Glomerular endothelial cell (primary cell): ENCODE results near the gene NECAB2. TPM values are rescaled to one million over a fixed set of nuclear protein-coding genes. Genes with fewer than 3 reads are reported as not detected.

Source experiments
- DNase-seq: peaks from one replicate; pipeline ENCODE4 v3.0.0-alpha.2; 2011; ENCODE audit warnings: low read depth, low spot score; ENCODE audit errors: extremely low read depth
- total RNA-seq: library from RNA; depleted of rRNA; stranded (reverse); fragments of >200 nt; gene quantifications from 2 replicates; pipeline ENCODE4 v1.2.3, GENCODE V29; 2015

Gene NECAB2
- total RNA-seq, 1 donor from 2014 or later: not detected

GRCh38 chr16:83965444-83966152 is 2.4 kb upstream of the NECAB2 start:
- no peak for DNase-seq

DNA sequence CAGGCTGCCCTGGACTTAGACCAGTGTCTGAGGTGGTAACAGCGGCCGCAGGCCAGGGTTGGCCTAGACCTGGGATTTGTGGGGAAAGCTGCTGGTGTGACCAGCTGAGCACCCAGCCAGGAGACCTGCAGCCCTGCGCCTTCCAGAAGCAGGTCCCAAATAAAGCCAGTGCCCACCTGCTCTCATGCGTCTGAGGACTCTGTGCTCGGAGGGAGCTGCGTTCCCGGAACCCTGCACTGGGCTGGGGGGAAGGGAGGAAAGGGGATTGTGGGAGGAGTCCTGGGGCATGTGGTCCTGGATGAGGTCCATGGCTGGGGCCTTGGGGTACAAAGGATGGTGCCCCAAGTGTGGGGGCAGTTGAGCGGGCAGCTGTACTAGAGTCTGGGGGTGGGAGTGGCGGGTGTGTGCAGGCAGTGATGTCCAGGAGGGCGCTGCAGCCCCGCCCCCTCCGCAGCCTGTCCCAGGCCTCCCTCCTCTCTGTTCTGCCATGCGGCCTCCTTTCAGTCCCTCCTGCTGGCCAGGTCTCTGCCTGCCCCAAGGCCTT is 1.8 kb upstream of the NECAB2 start:
- no peak for DNase-seq

DNA sequence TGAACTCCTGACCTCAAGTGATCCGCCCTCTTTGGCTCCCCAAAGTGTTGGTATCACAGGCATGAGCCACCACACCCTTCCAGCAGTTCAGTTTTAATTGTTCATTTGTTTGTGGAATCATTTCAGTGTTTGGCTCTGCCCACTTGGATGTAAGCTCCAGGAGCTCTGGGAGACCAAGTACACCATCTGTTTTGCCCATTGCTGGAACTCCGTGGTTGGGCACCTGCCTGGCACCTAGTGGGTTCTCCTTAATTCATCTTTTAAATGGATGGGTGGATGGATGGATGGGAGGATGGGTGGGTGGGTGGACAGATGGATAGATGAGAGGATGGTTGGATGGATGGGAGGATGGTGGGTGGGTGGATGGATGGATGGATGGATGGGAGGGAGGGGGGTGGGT is 953 bp upstream of the NECAB2 start:
- no peak for DNase-seq

DNA sequence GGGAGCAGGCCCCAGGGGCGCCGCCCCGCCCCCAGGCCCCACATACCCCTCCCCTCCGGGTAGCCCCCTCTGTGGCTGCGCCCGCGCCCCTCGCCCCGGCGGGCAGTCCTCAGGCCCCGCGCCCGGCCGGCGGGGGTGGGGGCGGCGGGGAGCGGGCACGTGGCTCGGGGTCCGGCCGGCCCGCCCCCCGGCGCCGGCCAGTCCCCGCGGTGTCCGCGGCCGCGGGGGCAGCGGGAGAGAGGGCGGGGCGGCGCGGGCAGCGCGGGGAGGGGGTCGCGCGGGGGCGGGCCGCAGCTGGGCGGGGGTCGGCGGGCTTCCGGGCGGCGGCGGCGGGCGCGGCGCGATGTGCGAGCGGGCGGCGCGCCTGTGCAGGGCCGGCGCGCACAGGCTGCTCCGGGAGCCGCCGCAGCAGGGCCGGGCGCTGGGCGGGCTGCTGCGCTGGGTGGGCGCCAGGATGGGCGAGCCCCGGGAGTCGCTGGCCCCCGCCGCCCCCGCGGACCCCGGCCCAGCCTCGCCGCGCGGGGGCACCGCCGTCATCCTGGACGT is 335 bp downstream of the NECAB2 start:
- no peak for DNase-seq

- DNase-seq: no peak
These were observed 1.0 kb downstream of the NECAB2 start for GRCh38 chr16:83968891-83969649.

GRCh38 chr16:83969771-83970429 is 1.9 kb downstream of the NECAB2 start:
- no peak for DNase-seq

DNA sequence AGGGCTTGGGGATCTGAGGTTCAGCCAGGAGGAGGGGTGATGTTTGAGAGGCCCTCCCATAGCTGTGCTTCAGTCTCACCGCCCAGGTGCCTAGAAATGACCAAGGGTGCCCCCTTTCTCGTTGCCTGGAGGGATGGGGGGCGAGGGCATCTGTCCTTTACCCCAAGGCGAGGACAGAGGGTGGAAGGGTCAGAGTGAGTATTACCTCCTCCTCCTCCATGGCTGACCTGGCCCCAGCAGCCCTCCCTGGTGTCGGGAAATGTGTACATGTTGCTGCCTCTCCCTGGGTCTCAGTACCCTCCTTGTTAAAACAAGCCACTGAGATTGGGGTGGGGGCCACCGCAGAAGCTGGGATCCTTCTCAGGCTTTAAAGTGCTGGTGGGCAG is 2.4 kb downstream of the NECAB2 start:
- DNase-seq: no peak

GRCh38 chr16:83971165-83972130 is 3.4 kb downstream of the NECAB2 start:
- DNase-seq: no peak

GRCh38 chr16:83972256-83973008 is 4.4 kb downstream of the NECAB2 start:
- DNase-seq: no peak

DNA sequence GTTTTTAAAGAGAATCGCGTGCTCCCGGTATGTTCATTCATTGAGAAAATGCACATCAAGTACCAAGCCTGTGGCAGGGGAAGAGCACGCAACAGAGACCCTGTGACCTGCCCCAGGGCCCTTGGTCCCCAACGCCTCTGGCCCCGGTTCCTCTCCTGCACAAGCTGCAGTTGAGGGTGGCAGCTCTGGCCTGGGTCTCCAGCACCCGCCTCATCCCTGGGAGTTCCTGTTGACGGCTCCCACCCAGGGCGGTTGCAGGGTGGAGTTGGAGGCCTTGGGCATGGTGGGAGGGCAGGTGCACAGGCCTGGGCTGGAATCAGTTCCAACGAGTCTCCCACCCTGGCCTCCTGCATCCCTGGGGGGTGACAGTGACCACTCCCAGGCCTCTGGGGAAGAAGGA is 5.0 kb downstream of the NECAB2 start:
- DNase-seq: no peak

DNA sequence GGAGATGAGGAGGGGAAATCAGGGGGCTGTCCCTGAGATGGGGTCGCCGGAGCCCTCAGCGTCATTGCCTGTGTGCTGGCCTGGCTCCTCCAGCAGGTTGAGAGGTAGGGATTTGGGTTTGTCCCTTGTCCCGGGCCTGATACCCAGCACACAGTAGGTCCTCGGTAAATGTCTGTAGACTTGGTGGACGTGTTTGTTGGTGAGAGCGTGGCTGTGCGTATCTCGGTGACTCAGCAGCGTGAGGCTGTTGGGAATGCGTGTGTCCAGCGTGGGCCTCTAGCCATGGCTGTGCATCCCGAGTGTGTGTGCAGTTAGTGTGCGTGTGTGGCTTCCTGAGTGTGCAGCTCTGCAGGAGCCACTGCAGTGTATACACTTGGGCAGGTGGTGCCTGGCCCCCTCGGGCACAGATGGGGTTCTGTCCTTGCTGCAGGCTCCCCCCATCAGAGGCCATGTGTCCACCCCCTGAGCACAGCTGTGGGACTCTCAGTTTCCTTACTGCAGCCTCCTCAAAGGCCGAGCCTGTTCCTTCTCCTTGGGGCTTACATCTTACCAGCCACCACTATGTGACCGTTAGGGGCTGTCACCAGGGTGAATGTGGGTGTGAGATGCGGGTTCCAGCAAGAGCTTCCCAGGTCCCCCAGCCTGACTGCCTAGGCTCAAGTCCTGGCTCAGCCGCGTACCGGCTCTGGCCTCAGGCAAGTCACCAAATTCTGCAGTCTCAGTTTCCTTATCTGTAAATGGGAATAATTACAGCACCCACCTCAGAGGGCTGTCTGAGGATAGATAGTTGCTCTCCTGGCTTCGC is 5.7 kb downstream of the NECAB2 start:
- DNase-seq: no peak

DNA sequence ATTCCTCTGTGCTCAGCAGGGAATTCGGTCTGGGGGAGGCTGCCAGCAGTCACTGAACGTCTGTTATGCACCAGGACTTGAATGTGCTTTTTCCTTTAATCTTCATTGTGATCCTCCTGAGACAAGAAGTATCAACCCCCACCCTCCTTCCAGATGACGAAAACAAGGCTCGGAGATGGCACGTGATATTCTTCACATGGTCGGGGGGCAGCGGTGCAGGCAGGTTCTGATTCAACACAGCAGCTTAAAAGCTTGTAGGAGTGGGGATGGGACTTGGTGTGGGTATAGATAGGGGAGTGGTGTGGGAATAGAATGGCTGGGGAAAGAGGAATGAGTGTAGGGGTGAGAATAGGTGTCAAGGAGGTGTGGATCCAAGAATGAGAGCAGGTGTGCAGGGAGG is 6.4 kb downstream of the NECAB2 start:
- DNase-seq: no peak

GRCh38 chr16:83975590-83976260 is 7.7 kb downstream of the NECAB2 start:
- DNase-seq: no peak

DNA sequence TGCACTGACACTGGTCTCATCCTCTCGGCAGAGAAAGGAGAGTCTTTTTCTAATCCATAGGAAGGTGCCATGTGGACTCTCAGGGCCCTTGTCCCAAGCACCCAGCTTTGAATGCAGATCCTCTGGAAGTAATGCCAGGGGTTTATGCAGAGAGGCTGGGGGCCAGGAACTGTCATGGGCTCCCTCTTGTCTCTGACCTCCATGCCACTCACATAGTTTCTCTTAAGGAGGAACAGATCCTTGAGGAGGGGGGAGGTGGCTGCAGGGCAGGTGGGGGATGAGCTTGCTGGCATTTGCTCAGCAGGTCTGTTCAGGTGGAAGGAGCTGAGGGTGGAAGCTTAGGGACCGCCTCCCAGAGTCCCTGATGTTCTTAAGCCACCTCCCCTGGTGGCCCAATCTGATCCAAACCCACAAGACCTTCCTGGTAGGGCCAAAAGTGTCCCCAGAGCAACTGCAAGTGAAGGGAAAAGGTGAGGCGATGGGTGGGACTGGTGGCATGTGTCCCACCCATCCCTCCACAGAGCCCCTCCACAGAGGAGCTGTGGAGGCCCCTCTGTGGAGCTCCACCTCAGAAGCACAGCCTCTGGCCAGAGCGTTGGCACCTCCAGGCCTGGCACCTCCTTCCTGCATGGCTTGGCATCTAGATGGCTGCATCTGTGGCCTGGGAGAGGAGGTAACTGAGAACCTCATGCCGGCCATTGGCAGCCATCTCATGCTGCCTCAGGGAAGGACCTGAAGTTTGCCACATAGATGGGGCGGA is 9.2 kb downstream of the NECAB2 start:
- DNase-seq: no peak

DNA sequence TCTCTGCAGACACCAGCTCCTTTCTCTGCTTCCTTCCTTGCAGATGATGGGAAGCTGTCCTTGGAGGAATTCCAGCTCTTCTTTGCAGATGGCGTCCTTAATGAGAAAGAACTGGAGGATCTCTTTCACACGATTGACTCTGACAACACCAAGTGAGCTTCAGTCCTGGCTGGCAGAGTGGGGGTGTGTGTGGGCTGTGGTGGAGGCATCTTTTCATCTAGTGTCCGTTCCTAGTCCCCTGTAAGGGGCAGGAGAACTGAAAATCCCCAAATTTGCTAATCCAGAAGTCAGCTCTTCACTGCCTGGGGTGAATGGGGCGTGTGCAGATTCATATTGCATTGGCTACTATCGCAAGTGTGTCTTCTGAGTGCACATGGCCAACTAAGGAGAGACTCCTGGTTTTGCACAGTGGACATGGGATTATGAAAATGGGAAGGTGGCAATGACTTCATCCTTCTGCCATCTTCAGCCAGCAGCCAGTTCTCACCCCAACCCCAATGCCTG is 10.4 kb downstream of the NECAB2 start:
- no peak for DNase-seq

- no peak for DNase-seq
These were observed 11.4 kb downstream of the NECAB2 start for GRCh38 chr16:83979441-83979840.

DNA sequence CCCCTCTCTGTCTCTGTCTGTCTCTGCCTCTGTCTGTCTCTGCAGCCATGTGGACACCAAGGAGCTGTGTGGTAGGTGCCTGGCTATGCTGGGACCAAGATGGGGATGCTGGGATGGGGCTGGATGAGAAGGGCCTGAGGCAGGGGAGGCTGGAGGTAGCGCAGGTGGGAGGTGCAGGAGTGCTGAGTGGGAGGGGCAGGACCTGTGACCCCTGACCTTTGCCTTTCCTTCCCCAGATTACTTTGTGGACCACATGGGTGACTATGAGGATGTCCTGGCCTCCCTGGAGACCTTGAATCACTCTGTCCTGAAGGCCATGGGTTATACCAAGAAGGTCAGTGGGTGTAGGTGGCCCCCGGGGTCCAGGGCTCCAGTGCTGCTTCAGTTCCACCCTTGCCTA is 12.8 kb downstream of the NECAB2 start:
- no peak for DNase-seq
